ENCODE results near the gene COL6A2. TPM values are rescaled to one million over a fixed set of nuclear protein-coding genes. Genes with fewer than 3 reads are reported as not detected.

Gene COL6A2
- total RNA-seq, 1 experiment from 2014 or later = 15.0 TPM

- intact Hi-C loops (cut with micrococcal nuclease; ENCODE audit: unreplicated experiment) = no loop called here
- no peak for TF ChIP-seq CTCF (conservative IDR thresholded peaks at IDR 0.05; ENCODE audit: low read depth, low read length)
- TF ChIP-seq EZH2 (IDR thresholded peaks at IDR 0.05; ENCODE audit: borderline replicate concordance, low read depth, low read length, poor library complexity, severe bottlenecking) = no peak
These were observed 26.4 kb downstream of the COL6A2 start for GRCh38 chr21:46124083-46124925.

GRCh38 chr21:46124926-46125845, 27.3 kb downstream of the COL6A2 start:
- H3K36me3 ChIP-seq (ENCODE audit: insufficient read depth, low read length, poor library complexity, severe bottlenecking) = no peaks in the 10 kb centered on the region
- intact Hi-C loops (cut with micrococcal nuclease; ENCODE audit: unreplicated experiment) = no loop called here
- no peaks in the 10 kb centered on the region for H3K4me1 ChIP-seq (ENCODE audit: insufficient read depth, low read length, poor library complexity, severe bottlenecking)
- DNase-seq (ENCODE audit: low spot score) = no peak
- H3K27ac ChIP-seq (ENCODE audit: low read depth, low read length, poor library complexity, severe bottlenecking) = no peak overlapping the region
- no TSS peak for BruUV-seq (replicated peaks)
- ChIA-PET POLR2A (ENCODE audit: low non-redundant PET) (no interaction called here), CTCF (no interaction called here)
- no peak overlapping the region for H3K4me3 ChIP-seq (ENCODE audit: low read depth, low read length, poor library complexity, severe bottlenecking)
- TF ChIP-seq CTCF (conservative IDR thresholded peaks at IDR 0.05; ENCODE audit: low read depth, low read length) (no peak), EZH2 (IDR thresholded peaks at IDR 0.05; ENCODE audit: borderline replicate concordance, low read depth, low read length, poor library complexity, severe bottlenecking) (no peak)
- no peaks in the 10 kb centered on the region for H3K9me3 ChIP-seq (ENCODE audit: low read depth, low read length, poor library complexity, severe bottlenecking)
- no peaks in the 10 kb centered on the region for H3K27me3 ChIP-seq (replicated peaks; ENCODE audit: insufficient read depth, low read depth, low read length, poor library complexity)

More at GRCh38 chr21:46124083-46124925, 26.4 kb downstream of the COL6A2 start:
- no peaks in the 10 kb centered on the region for H3K4me1 ChIP-seq (ENCODE audit: insufficient read depth, low read length, poor library complexity, severe bottlenecking)
- no peak overlapping the region for H3K4me3 ChIP-seq (ENCODE audit: low read depth, low read length, poor library complexity, severe bottlenecking)
- no TSS peak for BruUV-seq (replicated peaks)
- no peaks in the 10 kb centered on the region for H3K27me3 ChIP-seq (replicated peaks; ENCODE audit: insufficient read depth, low read depth, low read length, poor library complexity)
- H3K27ac ChIP-seq (ENCODE audit: low read depth, low read length, poor library complexity, severe bottlenecking) = no peak overlapping the region
- no peak for DNase-seq (ENCODE audit: low spot score)
- H3K36me3 ChIP-seq (ENCODE audit: insufficient read depth, low read length, poor library complexity, severe bottlenecking) = no peaks in the 10 kb centered on the region
- H3K9me3 ChIP-seq (ENCODE audit: low read depth, low read length, poor library complexity, severe bottlenecking) = no peaks in the 10 kb centered on the region
- CTCF ChIA-PET = no interaction called here
- POLR2A ChIA-PET (ENCODE audit: low non-redundant PET) = no interaction called here

DNA sequence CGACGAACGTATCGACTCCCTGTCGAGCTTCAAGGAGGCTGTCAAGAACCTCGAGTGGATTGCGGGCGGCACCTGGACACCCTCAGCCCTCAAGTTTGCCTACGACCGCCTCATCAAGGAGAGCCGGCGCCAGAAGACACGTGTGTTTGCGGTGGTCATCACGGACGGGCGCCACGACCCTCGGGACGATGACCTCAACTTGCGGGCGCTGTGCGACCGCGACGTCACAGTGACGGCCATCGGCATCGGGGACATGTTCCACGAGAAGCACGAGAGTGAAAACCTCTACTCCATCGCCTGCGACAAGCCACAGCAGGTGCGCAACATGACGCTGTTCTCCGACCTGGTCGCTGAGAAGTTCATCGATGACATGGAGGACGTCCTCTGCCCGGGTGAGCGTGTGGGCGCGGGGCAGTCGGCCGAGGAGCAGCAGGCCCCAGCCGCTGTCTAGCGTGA, 28.0 kb downstream of the COL6A2 start:
- H3K27me3 ChIP-seq (replicated peaks; ENCODE audit: insufficient read depth, low read depth, low read length, poor library complexity) = no peaks in the 10 kb centered on the region
- no peak overlapping the region for H3K27ac ChIP-seq (ENCODE audit: low read depth, low read length, poor library complexity, severe bottlenecking)
- ChIA-PET POLR2A (ENCODE audit: low non-redundant PET) (no interaction called here), CTCF (no interaction called here)
- intact Hi-C loops (cut with micrococcal nuclease; ENCODE audit: unreplicated experiment) = no loop called here
- TF ChIP-seq EZH2 (IDR thresholded peaks at IDR 0.05; ENCODE audit: borderline replicate concordance, low read depth, low read length, poor library complexity, severe bottlenecking) (no peak), CTCF (conservative IDR thresholded peaks at IDR 0.05; ENCODE audit: low read depth, low read length) (no peak)
- H3K9me3 ChIP-seq (ENCODE audit: low read depth, low read length, poor library complexity, severe bottlenecking) = no peaks in the 10 kb centered on the region
- DNase-seq (ENCODE audit: low spot score) = no peak
- no peaks in the 10 kb centered on the region for H3K4me1 ChIP-seq (ENCODE audit: insufficient read depth, low read length, poor library complexity, severe bottlenecking)
- no peaks in the 10 kb centered on the region for H3K36me3 ChIP-seq (ENCODE audit: insufficient read depth, low read length, poor library complexity, severe bottlenecking)
- no peak overlapping the region for H3K4me3 ChIP-seq (ENCODE audit: low read depth, low read length, poor library complexity, severe bottlenecking)
- BruUV-seq (replicated peaks) = no TSS peak
